Caco-2 (cell line): Measurements from ENCODE around the gene CARS1. TPM values are rescaled to one million over a fixed set of nuclear protein-coding genes. Genes with fewer than 3 reads are reported as not detected.

Experiments used
- BruUV-seq: library from RNA; stranded (reverse); fragments of 400-500 nt; replicated peaks from 2 replicates; lab custom pipeline; 2021; lab: Mats Ljungman, UMichigan
- CTCF ChIA-PET: fragments of 300-600 bp; sonication (Branson Sonifier 250); formaldehyde crosslinking; loops from one replicate; lab custom pipeline; 2022; ENCODE audit warnings: antibody characterized with exemption; lab: Charles Lee
- POLR2A ChIA-PET: fragments of 300-600 bp; sonication (Branson Sonifier 250); formaldehyde crosslinking; loops from one replicate; lab custom pipeline; 2022; ENCODE audit warnings: antibody characterized with exemption; lab: Charles Lee
- DNase-seq, 2 experiments: peaks; one replicate each; pipeline versions ENCODE4 v3.0.0 to v3.0.0-alpha.2; 2020 to 2022
- H3K27me3 ChIP-seq: replicated peaks from 2 replicates; pipeline ENCODE4 v1.6.0; 2011; ENCODE audit warnings: low read length; ENCODE audit not compliant: control insufficient read depth, insufficient read depth
- H3K36me3 ChIP-seq: 2 replicates; pipeline ENCODE4 v1.5.1; 2011; ENCODE audit warnings: low read length; ENCODE audit not compliant: control insufficient read depth, insufficient read depth
- H3K4me1 ChIP-seq: fragments of 250-450 bp; sonication (Bioruptor Pico); 2 replicates; pipeline ENCODE4 v1.5.1; 2020; ENCODE audit warnings: mild to moderate bottlenecking
- H3K4me3 ChIP-seq: 2 replicates; pipeline ENCODE4 v1.5.1; 2011; ENCODE audit warnings: low read depth, mild to moderate bottlenecking, control low read depth, low read length
- H3K9me3 ChIP-seq: fragments of 250-450 bp; sonication (Bioruptor Pico); 2 replicates; pipeline ENCODE4 v1.5.1; 2020; ENCODE audit warnings: mild to moderate bottlenecking, moderate library complexity
- H3K27ac Mint-ChIP-seq: one replicate; pipeline ENCODE4 v1.8.0; 2022; ENCODE audit warnings: mixed read lengths; ENCODE audit not compliant: unreplicated experiment
- H3K27me3 Mint-ChIP-seq: one replicate; pipeline ENCODE4 v1.8.0; 2022; ENCODE audit warnings: mixed read lengths; ENCODE audit not compliant: insufficient read depth, unreplicated experiment
- H3K36me3 Mint-ChIP-seq: one replicate; pipeline ENCODE4 v1.8.0; 2022; ENCODE audit warnings: mild to moderate bottlenecking, mixed read lengths; ENCODE audit not compliant: insufficient read depth, unreplicated experiment
- H3K4me1 Mint-ChIP-seq: one replicate; pipeline ENCODE4 v1.8.0; 2022; ENCODE audit warnings: low read depth, mixed read lengths; ENCODE audit not compliant: unreplicated experiment
- H3K4me3 Mint-ChIP-seq: one replicate; pipeline ENCODE4 v1.8.0; 2022; ENCODE audit warnings: mild to moderate bottlenecking, moderate library complexity, mixed read lengths; ENCODE audit not compliant: unreplicated experiment
- H3K9me3 Mint-ChIP-seq: one replicate; pipeline ENCODE4 v1.8.0; 2022; ENCODE audit warnings: mixed read lengths; ENCODE audit not compliant: unreplicated experiment
- intact Hi-C: fragments of 100-400 bp; cut with micrococcal nuclease; formaldehyde crosslinking; loops from one replicate; pipeline ENCODE4 v1.10.0; 2022; ENCODE audit not compliant: unreplicated experiment
- total RNA-seq: library from RNA; stranded (reverse); gene quantifications from 2 replicates; pipeline ENCODE4 v1.2.3, GENCODE V29; 2022
- TF ChIP-seq, protein P1 (sequence below), 2 experiments: fragments of 200-600 bp in 1 of 2; IDR thresholded peaks; 1 replicate in 1 of 2; 2 replicates in 1 of 2; pipeline versions ENCODE4 v1.5.1 to v1.8.0; 2011 to 2022; ENCODE audit warnings: antibody characterized with exemption in 1 of 2, control low read depth in 1 of 2, inconsistent platforms in 1 of 2, low read depth in 1 of 2, low read length in 1 of 2, mild to moderate bottlenecking in 1 of 2, moderate library complexity in 1 of 2; ENCODE audit not compliant: insufficient read depth in 1 of 2, severe bottlenecking in 1 of 2, unreplicated experiment in 1 of 2

The CARS1 gene
- total RNA-seq, 1 experiment from 2014 or later: 121 TPM

DNA sequence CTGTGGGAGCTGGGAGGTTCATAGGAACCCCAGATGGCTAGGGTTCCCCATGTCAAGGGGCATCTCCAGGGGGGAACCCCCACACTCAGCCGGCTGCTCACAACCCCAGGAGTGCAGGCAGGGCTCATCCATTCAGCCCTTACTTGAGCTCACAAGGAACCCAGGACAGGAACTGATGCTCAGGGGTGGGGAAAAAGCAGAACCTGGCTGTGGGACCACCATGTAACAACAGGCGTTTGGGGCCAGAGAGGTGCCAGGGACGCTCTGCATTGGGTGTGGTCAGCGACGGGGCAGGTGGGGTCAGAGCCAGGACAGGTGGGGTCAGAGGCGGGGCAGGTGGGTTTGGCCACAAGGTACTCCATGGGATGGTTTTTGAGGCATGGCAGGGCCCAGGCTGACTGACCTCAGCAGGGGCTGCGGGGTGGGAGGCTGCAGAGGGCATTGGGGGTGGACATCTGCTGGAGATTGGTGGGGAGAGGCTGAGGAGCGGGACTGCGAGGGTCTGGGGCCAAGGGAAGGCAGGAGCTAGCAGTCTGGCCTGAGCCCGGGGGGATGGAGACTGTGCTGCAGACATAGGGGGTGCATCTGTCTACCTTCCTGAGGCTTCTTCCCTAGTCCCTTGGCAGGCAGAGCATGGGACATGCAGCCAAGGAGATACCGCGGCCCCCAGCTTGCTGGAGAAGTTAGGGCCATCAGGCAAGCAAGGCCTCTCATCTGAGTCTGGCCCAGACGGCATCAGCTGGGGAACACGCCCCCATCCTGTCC, 34.0 kb upstream of the CARS1 start:
- Histone ChIP-seq H3K36me3 (no peaks in the 10 kb centered on the region), H3K27me3 (no peaks in the 10 kb centered on the region), H3K9me3 (no peaks in the 10 kb centered on the region), H3K4me1 (no peaks in the 10 kb centered on the region), H3K4me3 (no peak overlapping the region)
- TF ChIP-seq, protein P1, sequence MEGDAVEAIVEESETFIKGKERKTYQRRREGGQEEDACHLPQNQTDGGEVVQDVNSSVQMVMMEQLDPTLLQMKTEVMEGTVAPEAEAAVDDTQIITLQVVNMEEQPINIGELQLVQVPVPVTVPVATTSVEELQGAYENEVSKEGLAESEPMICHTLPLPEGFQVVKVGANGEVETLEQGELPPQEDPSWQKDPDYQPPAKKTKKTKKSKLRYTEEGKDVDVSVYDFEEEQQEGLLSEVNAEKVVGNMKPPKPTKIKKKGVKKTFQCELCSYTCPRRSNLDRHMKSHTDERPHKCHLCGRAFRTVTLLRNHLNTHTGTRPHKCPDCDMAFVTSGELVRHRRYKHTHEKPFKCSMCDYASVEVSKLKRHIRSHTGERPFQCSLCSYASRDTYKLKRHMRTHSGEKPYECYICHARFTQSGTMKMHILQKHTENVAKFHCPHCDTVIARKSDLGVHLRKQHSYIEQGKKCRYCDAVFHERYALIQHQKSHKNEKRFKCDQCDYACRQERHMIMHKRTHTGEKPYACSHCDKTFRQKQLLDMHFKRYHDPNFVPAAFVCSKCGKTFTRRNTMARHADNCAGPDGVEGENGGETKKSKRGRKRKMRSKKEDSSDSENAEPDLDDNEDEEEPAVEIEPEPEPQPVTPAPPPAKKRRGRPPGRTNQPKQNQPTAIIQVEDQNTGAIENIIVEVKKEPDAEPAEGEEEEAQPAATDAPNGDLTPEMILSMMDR (IDR thresholded peaks at IDR 0.05; ENCODE audit: insufficient read depth in 1 of 2, low read depth in 1 of 2, low read length in 1 of 2, severe bottlenecking in 1 of 2, unreplicated experiment in 1 of 2): no peak
- intact Hi-C loops: loop anchor here (1.0 to 5.0 kb wide), 5 partner anchors 40 to 159 kb away; partner anchors contain the start of gene MRGPRG
- Mint-ChIP-seq H3K9me3 (no peaks in the 10 kb centered on the region), H3K4me3 (no peak overlapping the region), H3K4me1 (no peaks in the 10 kb centered on the region), H3K27me3 (peaks cover 11% of the 10 kb centered on the region), H3K36me3 (no peaks in the 10 kb centered on the region), H3K27ac (no peak overlapping the region)
- POLR2A ChIA-PET: no interaction called here
- CTCF ChIA-PET: interaction anchor here (0.6 to 5.1 kb wide), 20 partner anchors 9 to 317 kb away, joined by 3 to 83 read pairs (median 6); partner anchors contain the start of genes CARS1, NAP1L4 and PHLDA2
- BruUV-seq: no TSS peak
- DNase-seq: no peak

DNA sequence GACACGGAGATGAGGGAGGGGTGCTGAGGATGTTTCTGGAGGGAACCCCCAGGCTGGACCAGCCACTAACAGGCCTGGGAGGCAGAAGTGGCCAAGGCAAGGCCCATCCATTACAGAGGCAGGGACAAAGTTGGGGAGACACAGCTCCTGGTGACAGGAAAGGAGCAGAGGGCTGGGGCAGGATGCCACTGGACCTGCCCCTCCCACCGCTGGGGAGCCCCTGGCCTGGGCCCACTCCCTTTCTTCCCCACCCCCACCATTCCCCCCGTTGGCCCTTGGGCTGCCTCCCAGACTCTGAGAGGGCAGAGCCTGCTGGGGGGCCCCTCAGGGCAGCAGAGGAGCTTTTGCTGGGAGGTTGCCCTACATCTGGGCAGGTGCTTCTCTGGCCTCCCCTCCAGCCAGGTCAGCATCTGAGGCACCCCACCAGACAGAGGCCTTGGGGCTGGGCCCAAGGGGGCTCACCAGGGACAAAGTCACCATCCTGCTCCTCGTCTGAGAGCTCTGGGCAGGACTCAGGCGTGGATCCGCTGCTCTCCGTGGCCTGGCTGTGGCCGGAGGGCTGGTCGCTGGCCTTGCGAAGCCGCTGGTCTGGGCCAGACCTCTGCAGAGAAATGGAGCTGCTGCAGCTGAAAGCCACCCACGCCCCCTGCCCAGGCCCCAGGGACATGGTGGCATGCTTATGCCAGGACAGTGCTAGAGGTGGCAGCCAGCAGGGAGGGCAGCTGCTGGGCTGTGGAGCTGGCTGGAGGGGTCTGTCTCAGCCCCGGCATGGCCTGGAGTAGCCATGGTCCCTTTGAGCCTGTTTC, 33.1 kb upstream of the CARS1 start:
- Histone ChIP-seq H3K4me1 (no peaks in the 10 kb centered on the region), H3K27me3 (no peaks in the 10 kb centered on the region), H3K9me3 (no peaks in the 10 kb centered on the region), H3K36me3 (no peaks in the 10 kb centered on the region), H3K4me3 (no peak overlapping the region)
- no peak for DNase-seq
- CTCF ChIA-PET: interaction anchor here (0.6 to 5.1 kb wide), 3 partner anchors 53 to 188 kb away, joined by 4 to 83 read pairs (median 4); a partner anchor contains a TSS
- TF ChIP-seq, protein P1 (IDR thresholded peaks at IDR 0.05; ENCODE audit: insufficient read depth in 1 of 2, low read depth in 1 of 2, low read length in 1 of 2, severe bottlenecking in 1 of 2, unreplicated experiment in 1 of 2): no peak
- Mint-ChIP-seq H3K4me1 (no peaks in the 10 kb centered on the region), H3K27me3 (peaks cover 4% of the 10 kb centered on the region), H3K4me3 (no peak overlapping the region), H3K9me3 (no peaks in the 10 kb centered on the region), H3K36me3 (no peaks in the 10 kb centered on the region), H3K27ac (no peak overlapping the region)
- intact Hi-C loops: loop anchor here (5.0 kb wide), 3 partner anchors 68 to 158 kb away; partner anchors contain the start of gene MRGPRG
- POLR2A ChIA-PET: interaction anchor here (0.6 kb wide), 1 partner anchor 180 kb away, joined by 5 read pairs; no protein-coding TSS in a partner anchor
- no TSS peak for BruUV-seq
